Mesenchymal stem cell (in vitro differentiated cells and primary cell): ENCODE results near the gene GNB3.
A peak's percentile ranks its signal among the peaks of the same experiment; 100 is the strongest.

ENCODE experiments used
- DNase-seq: peaks from one replicate; pipeline ENCODE4 v3.0.0-alpha.2; 2013
- H2AFZ ChIP-seq: one replicate; pipeline ENCODE4 v1.6.1; 2013; ENCODE audit warnings: low read depth, mild to moderate bottlenecking, control low read depth, inconsistent platforms, low read length, moderate library complexity
- H2AK5ac ChIP-seq: 2 replicates; pipeline ENCODE4 v1.6.1; 2013; ENCODE audit warnings: low read length, moderate library complexity, mild to moderate bottlenecking, inconsistent platforms; ENCODE audit not compliant: severe bottlenecking
- H2BK120ac ChIP-seq: one replicate; pipeline ENCODE4 v1.6.1; 2013; ENCODE audit warnings: low read depth, mild to moderate bottlenecking, inconsistent platforms, low read length, moderate library complexity
- H2BK12ac ChIP-seq, 2 experiments: one replicate each; pipeline ENCODE4 v1.6.1; 2013; ENCODE audit warnings: inconsistent platforms in 2 of 2, low read length in 2 of 2, mild to moderate bottlenecking in 2 of 2, moderate library complexity in 2 of 2, control low read depth in 1 of 2
- H2BK15ac ChIP-seq: one replicate; pipeline ENCODE4 v1.6.1; 2013; ENCODE audit warnings: mild to moderate bottlenecking, low read depth, inconsistent platforms; ENCODE audit not compliant: poor library complexity, severe bottlenecking
- H2BK5ac ChIP-seq: 2 replicates; pipeline ENCODE4 v1.6.1; 2013; ENCODE audit warnings: low read depth, mild to moderate bottlenecking, low read length, control low read depth, inconsistent platforms; ENCODE audit not compliant: poor library complexity, severe bottlenecking
- H3K14ac ChIP-seq, 2 experiments: one replicate each; pipeline ENCODE4 v1.6.1; 2013; ENCODE audit warnings: inconsistent platforms in 2 of 2, low read length in 2 of 2, control low read depth in 1 of 2, mild to moderate bottlenecking in 1 of 2, moderate library complexity in 1 of 2
- H3K18ac ChIP-seq, 2 experiments: one replicate each; pipeline ENCODE4 v1.6.1; 2013; ENCODE audit warnings: inconsistent platforms in 2 of 2, low read length in 2 of 2, control low read depth in 1 of 2, low read depth in 1 of 2, mild to moderate bottlenecking in 1 of 2
- H3K23ac ChIP-seq, 2 experiments: one replicate each; pipeline ENCODE4 v1.6.1; 2013; ENCODE audit warnings: inconsistent platforms in 2 of 2, low read length in 2 of 2, mild to moderate bottlenecking in 2 of 2, moderate library complexity in 2 of 2, control low read depth in 1 of 2
- H3K27ac ChIP-seq: 2 replicates; pipeline ENCODE4 v1.5.1; 2013; ENCODE audit warnings: mild to moderate bottlenecking, moderate library complexity, low read length, control low read depth, inconsistent platforms; ENCODE audit not compliant: poor library complexity, severe bottlenecking
- H3K27me3 ChIP-seq, 2 experiments: 2 replicates each; pipeline versions ENCODE4 v1.6.1 to v1.7.0; 2013; ENCODE audit warnings: low read length in 2 of 2, mild to moderate bottlenecking in 2 of 2, moderate library complexity in 2 of 2, control low read depth in 1 of 2, inconsistent platforms in 1 of 2; ENCODE audit not compliant: control insufficient read depth in 1 of 2, insufficient read depth in 1 of 2
- H3K36me3 ChIP-seq, 2 experiments: 2 replicates each; pipeline versions ENCODE4 v1.6.1 to v1.7.0; 2013; ENCODE audit warnings: low read length in 2 of 2, control low read depth in 1 of 2, inconsistent platforms in 1 of 2, low read depth in 1 of 2, mild to moderate bottlenecking in 1 of 2; ENCODE audit not compliant: insufficient read depth in 2 of 2, control insufficient read depth in 1 of 2
- H3K4ac ChIP-seq, 2 experiments: one replicate each; pipeline ENCODE4 v1.6.1; 2013; ENCODE audit warnings: inconsistent platforms in 2 of 2, low read length in 2 of 2, mild to moderate bottlenecking in 2 of 2, moderate library complexity in 2 of 2, control low read depth in 1 of 2, low read depth in 1 of 2
- H3K4me1 ChIP-seq: 2 replicates; pipeline ENCODE4 v1.6.1; 2013; ENCODE audit warnings: low read depth, low read length, control low read depth; ENCODE audit not compliant: control insufficient read depth, insufficient read depth
- H3K4me2 ChIP-seq: 2 replicates; pipeline ENCODE4 v1.6.1; 2013; ENCODE audit warnings: low read length, mild to moderate bottlenecking, inconsistent platforms; ENCODE audit not compliant: poor library complexity, severe bottlenecking
- H3K4me3 ChIP-seq, 2 experiments: 2 replicates each; pipeline versions ENCODE4 v1.5.1 to v1.7.0; 2013; ENCODE audit warnings: low read length in 2 of 2, mild to moderate bottlenecking in 2 of 2, control low read depth in 1 of 2, low read depth in 1 of 2; ENCODE audit not compliant: insufficient read depth in 1 of 2
- H3K79me1 ChIP-seq: replicated peaks from 2 replicates; pipeline ENCODE4 v1.6.1; 2013; ENCODE audit warnings: mild to moderate bottlenecking, control low read depth, low read length, inconsistent platforms; ENCODE audit not compliant: poor library complexity, severe bottlenecking
- H3K9ac ChIP-seq: 2 replicates; pipeline ENCODE4 v1.7.0; 2013; ENCODE audit warnings: mild to moderate bottlenecking, low read length, moderate library complexity
- H3K9me3 ChIP-seq: 2 replicates; pipeline ENCODE4 v1.7.0; 2013; ENCODE audit warnings: mild to moderate bottlenecking, low read length; ENCODE audit not compliant: control insufficient read depth
- H4K8ac ChIP-seq: one replicate; pipeline ENCODE4 v1.6.1; 2013; ENCODE audit warnings: inconsistent platforms, mild to moderate bottlenecking, low read length, moderate library complexity
- H4K91ac ChIP-seq: one replicate; pipeline ENCODE4 v1.6.1; 2013; ENCODE audit warnings: mild to moderate bottlenecking, low read length, inconsistent platforms
- WGBS: methylation state at CpG from one replicate; pipeline ENCODE4 v1.1.7; 2013; ENCODE audit warnings: mixed read lengths; 5-methylcytosine and 5-hydroxymethylcytosine counted together

The GNB3 gene

DNA sequence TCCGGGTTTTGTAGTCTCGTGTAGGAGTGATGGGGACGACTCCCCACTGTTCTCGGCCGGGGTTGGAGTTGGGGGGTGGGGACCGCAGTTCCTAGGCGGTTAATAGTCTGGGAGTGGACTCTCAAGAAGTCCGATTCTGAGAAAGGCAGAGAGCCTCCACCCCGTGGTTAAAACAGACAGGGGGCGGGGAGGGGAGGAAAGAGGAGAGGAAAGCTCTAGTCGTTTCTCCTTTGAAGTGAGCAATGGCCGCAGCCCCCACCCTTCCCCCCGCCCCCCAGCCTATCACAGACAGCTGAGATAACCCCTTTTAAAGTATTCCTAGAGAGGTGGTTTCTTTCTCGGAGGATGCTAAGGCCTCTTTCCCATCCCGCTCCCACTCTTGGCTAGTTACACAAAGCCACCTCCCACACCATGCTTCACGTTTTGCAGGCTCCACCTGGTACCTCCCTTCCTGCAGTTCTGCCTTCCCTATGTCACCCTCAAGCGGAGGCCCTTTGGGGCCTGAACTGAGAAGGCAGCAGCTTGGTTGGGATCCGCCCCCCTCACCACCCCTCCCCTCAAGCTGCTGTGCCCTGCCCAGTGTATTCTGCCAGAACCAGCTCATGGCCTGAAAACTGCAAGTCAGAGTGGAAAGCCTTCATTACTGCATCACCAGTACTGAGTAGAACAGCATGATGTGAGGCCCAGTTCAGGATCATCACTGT lies 12.1 kb downstream of the GNB3 start:
- Histone ChIP-seq H4K8ac (peak overlapping the region; percentile 33), H3K18ac (peak overlapping the region; percentile 6 to 38), H3K23ac (no peak overlapping the region), H4K91ac (peak overlapping the region; percentile 84), H3K14ac (peak overlapping the region in 1 of 2 experiments; percentile 26), H3K27ac (peak overlapping the region; percentile 87), H2BK15ac (no peak overlapping the region), H3K4me2 (peak overlapping the region; percentile 72), H3K9me3 (no peaks in the 10 kb centered on the region), H3K36me3 (peaks cover 49 to 50% of the 10 kb centered on the region in 2 experiments), H2AFZ (no peak overlapping the region), H2BK5ac (no peak overlapping the region), H3K27me3 (no peaks in the 10 kb centered on the region), H3K4ac (peak overlapping the region in 1 of 2 experiments; percentile 29), H2AK5ac (no peak overlapping the region), H3K4me3 (peak overlapping the region; percentile 52 to 98), H3K9ac (peak overlapping the region; percentile 94), H3K79me1 (peaks cover 30% of the 10 kb centered on the region), H3K4me1 (peaks cover 16% of the 10 kb centered on the region), H2BK120ac (peak overlapping the region; percentile 27), H2BK12ac (no peak overlapping the region)
- peak; percentile 85 for DNase-seq
- WGBS = 2% methylated on average over 10 of the region's 18 CpGs

DNA sequence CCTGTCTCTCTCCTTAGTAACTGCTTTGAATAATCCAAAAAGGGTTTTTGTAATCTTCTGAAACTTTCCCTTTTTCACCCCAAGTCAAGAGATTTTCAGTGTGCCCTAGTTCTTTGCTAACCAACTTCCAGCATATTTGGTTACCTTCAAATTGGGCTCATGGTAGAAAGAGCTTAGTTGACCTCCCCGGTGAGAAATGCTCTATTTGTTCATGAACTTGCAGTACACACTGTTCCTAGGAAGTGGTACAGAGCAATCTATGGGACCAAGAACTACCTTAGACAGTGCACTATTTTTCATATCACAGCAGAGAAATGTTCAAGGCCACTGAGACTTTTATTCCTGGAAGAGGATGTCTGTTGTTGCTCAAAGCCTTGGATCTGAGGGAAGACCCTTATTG lies 12.9 kb downstream of the GNB3 start:
- Histone ChIP-seq H3K27me3 (no peaks in the 10 kb centered on the region), H3K4me3 (peak overlapping the region in 1 of 2 experiments; percentile 98), H2AFZ (no peak overlapping the region), H3K23ac (no peak overlapping the region), H2BK12ac (no peak overlapping the region), H2BK5ac (no peak overlapping the region), H3K4me1 (peaks cover 16% of the 10 kb centered on the region), H4K91ac (no peak overlapping the region), H2BK120ac (no peak overlapping the region), H3K9ac (peak overlapping the region; percentile 94), H3K4me2 (no peak overlapping the region), H3K14ac (no peak overlapping the region), H3K27ac (peak overlapping the region; percentile 51), H4K8ac (no peak overlapping the region), H3K9me3 (no peaks in the 10 kb centered on the region), H3K79me1 (peaks cover 30% of the 10 kb centered on the region), H3K4ac (peak overlapping the region in 1 of 2 experiments; percentile 30), H2AK5ac (peak overlapping the region; percentile 27), H3K36me3 (peaks cover 51 to 56% of the 10 kb centered on the region in 2 experiments), H2BK15ac (no peak overlapping the region), H3K18ac (no peak overlapping the region)
- DNase-seq = no peak
- no CpG with 5 or more reads among the region's 1 CpG for WGBS

DNA sequence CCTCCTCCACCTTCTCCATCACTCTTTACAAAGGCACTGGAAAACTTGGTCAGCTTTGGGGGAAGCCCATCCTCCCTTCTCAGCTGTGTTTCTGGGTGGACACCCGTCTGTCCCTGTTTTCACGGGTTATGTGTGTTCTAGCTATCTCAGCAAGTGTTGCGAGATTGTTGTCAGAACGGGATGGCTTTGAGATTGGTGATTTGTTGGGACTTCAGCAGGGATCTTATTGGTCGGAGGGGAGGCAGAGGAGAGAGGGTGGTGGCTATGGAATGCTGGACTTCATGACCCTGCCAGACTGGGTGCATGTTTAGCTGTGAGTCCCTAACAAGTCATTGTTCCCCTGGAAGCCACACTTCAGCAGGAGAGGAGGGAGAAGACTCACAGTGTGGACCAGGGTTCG lies 13.3 kb downstream of the GNB3 start:
- Histone ChIP-seq H3K36me3 (peaks cover 51 to 56% of the 10 kb centered on the region in 2 experiments), H3K14ac (no peak overlapping the region), H2BK5ac (no peak overlapping the region), H3K27ac (peak overlapping the region; percentile 51), H3K4me1 (peaks cover 16% of the 10 kb centered on the region), H2BK12ac (no peak overlapping the region), H3K9me3 (no peaks in the 10 kb centered on the region), H2AK5ac (peak overlapping the region; percentile 70), H2BK15ac (no peak overlapping the region), H3K9ac (peak overlapping the region; percentile 94), H3K4me3 (peak overlapping the region in 1 of 2 experiments; percentile 98), H3K4me2 (no peak overlapping the region), H2AFZ (no peak overlapping the region), H4K91ac (no peak overlapping the region), H3K27me3 (no peaks in the 10 kb centered on the region), H3K23ac (no peak overlapping the region), H3K18ac (no peak overlapping the region), H3K79me1 (peaks cover 33% of the 10 kb centered on the region), H2BK120ac (no peak overlapping the region), H3K4ac (no peak overlapping the region), H4K8ac (no peak overlapping the region)
- DNase-seq = no peak
- WGBS = 84% methylated on average over 6 of the region's 6 CpGs

DNA sequence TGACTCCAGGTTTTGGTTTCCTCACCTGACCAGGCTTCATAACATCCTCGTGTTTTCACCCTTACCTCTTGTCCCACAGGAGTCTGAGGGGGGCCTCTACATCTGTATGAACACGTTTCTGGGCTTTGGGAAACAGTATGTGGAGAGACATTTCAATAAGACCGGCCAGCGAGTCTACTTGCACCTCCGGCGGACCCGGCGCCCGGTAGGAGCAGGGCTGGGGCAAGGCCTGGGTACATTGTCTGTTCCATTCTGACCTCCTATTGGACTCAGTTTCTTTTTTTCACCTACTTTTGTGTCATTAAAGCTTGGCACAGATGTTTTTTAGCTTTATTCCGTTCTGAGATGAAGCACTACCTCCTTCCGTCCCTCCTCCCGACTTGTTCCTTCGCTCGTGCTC lies 14.6 kb downstream of the GNB3 start:
- Histone ChIP-seq H2AFZ (no peak overlapping the region), H4K91ac (no peak overlapping the region), H3K4me3 (no peak overlapping the region), H2BK15ac (no peak overlapping the region), H2BK5ac (no peak overlapping the region), H2BK12ac (no peak overlapping the region), H4K8ac (no peak overlapping the region), H3K79me1 (peaks cover 37% of the 10 kb centered on the region), H3K9me3 (no peaks in the 10 kb centered on the region), H3K4me1 (peaks cover 13% of the 10 kb centered on the region), H3K14ac (no peak overlapping the region), H3K4me2 (no peak overlapping the region), H3K27me3 (no peaks in the 10 kb centered on the region), H3K36me3 (peaks cover 55 to 57% of the 10 kb centered on the region in 2 experiments), H3K9ac (peak overlapping the region; percentile 94), H3K23ac (no peak overlapping the region), H3K18ac (no peak overlapping the region), H2AK5ac (no peak overlapping the region), H3K4ac (no peak overlapping the region), H2BK120ac (no peak overlapping the region), H3K27ac (no peak overlapping the region)
- DNase-seq = no peak
- 95% methylated on average over 14 of the region's 14 CpGs for WGBS
